GM19467 (cell line): ENCODE results near the gene TTLL12.

ENCODE experiments used
- ATAC-seq: cut with Tn5 transposase; IDR thresholded peaks from one replicate; pipeline ENCODE4 v1.9.1; 2021; ENCODE audit warnings: mild to moderate bottlenecking, moderate library complexity; ENCODE audit not compliant: unreplicated experiment

TTLL12 gene

DNA sequence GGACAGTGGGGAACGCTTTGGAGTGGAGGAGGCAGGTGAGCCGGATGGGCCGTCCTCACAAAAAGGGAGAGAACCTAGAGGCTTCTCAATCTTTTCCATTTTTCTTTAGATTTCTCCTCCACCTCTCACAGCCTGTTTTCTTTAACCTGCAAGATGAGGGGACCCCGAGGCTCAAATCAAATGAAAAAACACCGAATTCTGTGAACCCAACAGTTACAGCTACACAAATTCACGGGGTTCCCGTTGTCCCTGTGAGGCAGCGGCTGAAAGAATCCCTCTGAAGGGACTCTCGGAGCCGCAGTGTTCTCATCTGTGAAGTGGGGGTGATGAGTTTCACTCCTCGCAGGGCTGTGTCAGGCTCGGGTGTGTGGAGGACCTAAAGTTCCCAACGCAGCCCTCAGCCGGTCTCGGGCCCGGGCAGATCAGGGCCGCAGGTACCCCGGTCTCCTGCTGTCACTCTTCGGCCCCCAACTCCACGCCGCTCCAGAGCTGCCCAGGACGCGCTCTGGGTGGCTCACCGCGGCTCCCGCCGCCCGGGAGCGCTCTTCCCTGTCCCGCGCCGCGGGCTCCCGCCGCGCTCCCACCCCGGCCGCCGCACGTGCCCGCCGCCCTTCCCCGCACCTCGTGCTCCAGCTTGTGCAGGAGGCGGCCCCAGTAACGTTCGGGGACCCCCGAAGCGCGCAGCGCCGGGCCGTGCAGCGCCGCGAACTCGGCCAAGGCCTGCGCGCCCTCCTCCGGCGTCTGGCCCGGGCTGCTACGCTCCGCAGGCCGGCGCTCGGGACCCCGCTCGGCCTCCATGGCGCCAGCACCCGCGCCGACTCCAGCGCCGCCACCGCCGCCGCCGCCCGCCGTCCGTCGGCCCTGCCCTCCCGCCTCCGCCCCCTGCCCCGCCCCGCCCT lies at the start of gene TTLL12:
Gene TTLL12 (minus strand): TSS at position 863 of the 899 bp plus-strand sequence. CDS start 65 bp downstream, at position 798.
- ATAC-seq: no peak

GRCh38 chr22:43235445-43236409 lies 48.8 kb upstream of the TTLL12 start:
- no peak for ATAC-seq

DNA sequence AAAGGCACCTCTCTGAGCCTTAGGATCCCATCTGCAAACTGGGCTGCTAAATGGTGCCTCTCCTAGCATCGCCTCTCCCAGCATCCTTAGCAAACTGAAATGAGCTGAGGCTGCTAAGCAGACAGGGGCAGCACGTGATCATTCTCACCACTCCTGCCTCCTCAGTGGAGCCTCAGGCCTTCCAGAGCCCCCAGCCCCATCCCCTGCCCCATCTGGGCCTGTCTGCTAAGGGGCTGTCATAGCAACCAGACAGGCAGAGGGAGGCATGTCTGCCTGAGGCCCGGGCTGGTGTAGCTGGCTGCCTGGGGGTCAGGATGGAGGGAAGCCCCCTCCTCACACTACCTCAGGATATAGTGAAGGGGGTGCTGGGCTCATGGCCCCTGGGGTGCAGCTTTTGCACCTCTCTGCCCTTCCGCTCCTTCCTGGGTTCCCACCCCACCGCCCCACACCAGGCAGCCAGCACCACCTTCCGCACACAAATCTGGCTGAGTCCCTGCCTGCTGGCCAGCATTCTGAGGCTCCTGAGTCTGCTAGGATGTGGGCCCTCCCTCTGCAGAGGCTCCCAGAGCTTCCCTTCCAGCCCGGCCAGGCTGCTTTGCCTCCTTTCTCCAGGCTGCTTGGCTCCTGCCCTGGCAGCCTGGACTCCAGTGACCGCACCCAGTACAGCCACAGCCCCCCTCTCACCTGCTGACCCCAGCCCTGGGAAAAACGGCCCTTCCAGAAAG lies 47.5 kb upstream of the TTLL12 start:
- ATAC-seq: no peak

- no peak for ATAC-seq
Observed at GRCh38 chr22:43233529-43233928, 46.6 kb upstream of the TTLL12 start.

DNA sequence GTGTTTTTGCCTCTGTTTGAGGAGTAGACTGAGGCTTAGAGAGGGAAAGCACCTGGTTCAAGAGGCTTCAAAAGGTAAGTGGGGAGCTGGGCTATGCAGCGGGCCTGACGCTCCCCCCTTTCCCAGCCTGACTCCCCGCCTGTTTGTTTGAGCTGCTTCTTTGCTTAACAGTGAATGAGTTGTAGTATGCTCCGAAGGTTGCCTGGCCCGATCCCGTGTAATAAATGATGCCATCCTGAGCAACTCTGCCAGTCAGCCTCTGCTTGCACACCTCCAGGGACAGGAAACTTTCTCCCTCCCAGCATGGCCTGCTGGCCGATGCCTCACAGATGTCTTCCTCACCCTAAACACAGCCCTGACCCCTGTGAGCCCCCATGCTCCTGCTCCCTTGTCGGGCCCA lies 45.5 kb upstream of the TTLL12 start:
- no peak for ATAC-seq

GRCh38 chr22:43231724-43232034 lies 44.7 kb upstream of the TTLL12 start:
- ATAC-seq: no peak

DNA sequence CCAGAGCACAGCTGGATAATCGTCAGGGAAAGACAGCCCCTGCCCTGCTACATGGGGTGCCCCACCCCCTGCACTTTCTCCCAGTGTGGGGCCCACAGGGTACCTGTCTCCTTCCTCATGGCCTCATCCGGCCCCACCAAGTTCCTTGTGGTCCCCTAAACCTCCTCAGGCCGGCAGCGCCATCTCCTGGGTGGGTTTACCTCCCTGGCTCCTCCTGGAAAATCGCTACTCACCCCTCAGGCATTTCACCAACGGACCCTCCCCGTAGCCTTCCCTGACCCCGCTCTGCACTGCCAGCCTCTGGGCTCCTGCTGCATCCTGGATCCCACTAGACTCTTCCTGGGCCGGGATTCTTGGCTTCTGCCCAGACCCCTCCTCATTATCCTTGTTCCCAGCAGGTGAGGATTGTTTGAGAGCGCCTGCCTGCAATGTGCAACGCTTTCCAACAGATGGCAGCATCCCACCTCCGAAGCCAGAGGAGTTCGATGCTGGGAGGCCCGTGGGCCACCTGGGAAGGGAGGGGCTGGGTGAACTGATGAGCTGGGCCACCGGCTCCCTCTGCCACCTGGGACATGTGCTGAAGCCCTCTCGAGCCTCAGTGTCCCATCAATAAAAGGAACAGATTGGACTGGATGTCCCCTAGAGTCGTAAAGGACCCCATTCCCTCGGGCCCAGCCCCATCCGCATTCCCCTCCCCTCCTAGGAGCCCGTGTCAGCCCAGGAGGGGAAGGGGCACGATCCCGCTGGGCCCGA lies 44.2 kb upstream of the TTLL12 start:
- no peak for ATAC-seq

- no peak for ATAC-seq
Observed at GRCh38 chr22:43230571-43230970, 43.6 kb upstream of the TTLL12 start.

GRCh38 chr22:43228863-43229262 lies 41.9 kb upstream of the TTLL12 start:
- ATAC-seq: no peak

GRCh38 chr22:43228330-43228729 lies 41.4 kb upstream of the TTLL12 start:
- ATAC-seq: no peak

DNA sequence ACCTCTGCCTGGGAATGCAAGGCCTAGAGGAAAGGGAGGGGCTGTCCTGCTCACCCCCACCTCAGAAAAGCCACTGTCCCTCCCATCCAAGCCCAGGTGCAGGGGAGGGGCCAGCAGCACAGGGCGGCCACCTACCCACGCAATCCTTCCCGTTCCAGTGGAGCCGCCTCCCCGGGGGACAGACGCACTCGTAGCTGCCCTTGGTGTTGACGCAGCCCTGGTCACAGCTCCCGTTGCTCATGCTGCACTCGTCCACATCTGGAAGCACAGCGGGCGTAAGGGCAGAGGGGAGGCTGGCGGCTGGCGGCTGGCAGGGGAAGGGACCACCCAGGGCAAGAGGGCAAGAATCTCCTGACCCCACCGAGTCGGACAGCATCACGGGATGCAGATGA lies 40.3 kb upstream of the TTLL12 start:
- no peak for ATAC-seq

GRCh38 chr22:43226377-43227238 lies 39.7 kb upstream of the TTLL12 start:
- no peak for ATAC-seq

DNA sequence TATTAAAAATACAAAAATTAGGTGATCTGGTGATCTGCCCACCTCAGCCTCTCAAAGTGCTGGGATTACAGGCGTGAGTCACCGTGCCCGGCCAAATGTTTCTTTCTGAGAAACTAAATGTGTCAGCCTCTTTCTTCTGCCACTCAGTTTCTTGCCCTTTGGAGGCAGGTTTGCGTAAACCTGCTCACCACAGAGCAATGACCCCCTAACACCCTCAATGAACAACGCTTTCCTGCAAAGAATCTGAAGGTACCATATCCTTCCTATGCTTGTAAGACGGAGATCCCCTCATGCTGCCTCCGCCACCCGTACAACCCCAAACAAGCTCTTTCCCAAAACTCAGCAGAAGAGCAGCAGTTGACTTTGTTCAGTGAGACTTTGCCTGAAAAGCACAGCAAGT lies 38.7 kb upstream of the TTLL12 start:
- ATAC-seq: no peak

DNA sequence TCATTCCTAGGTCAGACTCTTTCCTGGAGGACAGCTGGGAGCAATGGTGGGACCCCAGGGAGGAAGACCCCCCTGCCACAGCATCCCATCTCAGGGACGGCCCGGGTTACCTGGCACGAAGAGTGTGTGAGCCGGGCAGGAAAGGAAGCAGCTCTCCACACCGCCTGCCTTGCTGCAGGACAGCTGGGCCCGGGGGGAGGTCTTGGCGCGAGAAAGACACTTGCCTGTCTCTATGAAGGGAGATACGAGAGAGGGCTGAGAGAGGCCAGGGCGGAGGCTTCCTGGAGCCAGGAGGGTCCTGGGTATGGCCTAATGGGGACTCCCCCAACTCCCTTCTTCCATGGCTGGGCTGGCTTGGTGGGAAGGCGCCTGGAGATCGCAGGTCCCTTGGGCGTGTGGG lies 36.1 kb upstream of the TTLL12 start:
- no peak for ATAC-seq

GRCh38 chr22:43222262-43222661 lies 35.3 kb upstream of the TTLL12 start:
- no peak for ATAC-seq

DNA sequence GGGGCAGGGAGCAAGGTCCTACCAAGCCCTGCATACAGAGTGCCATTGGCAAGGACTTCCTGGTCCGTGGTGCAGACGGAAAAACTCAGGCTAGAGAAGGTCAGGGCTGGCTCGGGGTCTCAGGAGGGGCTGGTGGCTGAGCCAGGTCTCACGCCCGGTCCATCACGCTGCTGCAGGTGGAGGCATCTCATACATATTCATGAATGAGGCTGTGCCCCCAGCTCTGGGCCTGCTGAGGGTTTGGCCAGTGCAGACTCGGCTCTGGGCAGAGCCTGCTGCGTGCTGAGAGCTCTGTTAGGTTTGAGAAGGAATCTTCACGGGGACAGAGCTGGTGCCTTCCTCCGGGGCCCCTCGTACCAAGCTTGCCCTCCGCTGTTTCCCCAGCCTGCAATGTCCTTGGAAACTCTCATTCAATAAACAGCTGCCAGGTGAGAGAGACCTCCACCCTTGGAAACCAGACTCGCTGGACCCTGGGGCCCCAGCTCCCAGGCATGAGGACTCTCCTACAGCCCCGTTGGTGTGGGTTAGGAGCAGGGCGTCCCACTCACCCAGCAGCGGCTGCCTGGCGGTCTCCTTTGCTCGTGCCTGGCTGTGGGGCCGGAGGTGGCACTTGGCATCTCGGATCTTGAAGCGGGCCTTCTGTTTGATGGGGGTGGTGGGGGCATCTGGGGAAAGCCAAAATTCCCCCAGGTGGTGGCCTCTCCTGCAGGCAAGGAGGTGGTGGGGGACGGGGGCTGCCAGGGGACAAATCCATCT lies 33.9 kb upstream of the TTLL12 start:
- no peak for ATAC-seq

GRCh38 chr22:43218786-43219185 lies 31.9 kb upstream of the TTLL12 start:
- no peak for ATAC-seq

- no peak for ATAC-seq
Observed at GRCh38 chr22:43217285-43218030, 30.5 kb upstream of the TTLL12 start.
